Neural progenitor cell (in vitro differentiated cells): ENCODE measurements around the gene TMCC3. TPM values are rescaled to one million over a fixed set of nuclear protein-coding genes. Genes with fewer than 3 reads are reported as not detected.

Source experiments
- DNase-seq: peaks from one replicate; pipeline ENCODE4 v3.0.0-alpha.2; 2016; ENCODE audit warnings: low spot score
- H2AFZ ChIP-seq: fragments of 200-600 bp; sonication (generic); replicated peaks from 2 replicates; pipeline ENCODE4 v1.6.1; 2016; ENCODE audit warnings: antibody characterized with exemption
- H3F3A ChIP-seq: fragments of 200-600 bp; sonication (generic); 2 replicates; pipeline ENCODE4 v1.6.1; 2016; ENCODE audit warnings: antibody characterized with exemption, low read depth
- H3K27ac ChIP-seq: fragments of 200-600 bp; sonication (generic); 2 replicates; pipeline ENCODE4 v1.5.1; 2016; ENCODE audit warnings: mild to moderate bottlenecking
- H3K27me3 ChIP-seq: fragments of 200-600 bp; sonication (generic); 2 replicates; pipeline ENCODE4 v1.6.1; 2016; ENCODE audit warnings: mild to moderate bottlenecking, moderate library complexity
- H3K36me3 ChIP-seq: fragments of 200-600 bp; sonication (generic); 2 replicates; pipeline ENCODE4 v1.5.1; 2016
- H3K4me1 ChIP-seq: fragments of 200-600 bp; sonication (generic); 2 replicates; pipeline ENCODE4 v1.6.1; 2016; ENCODE audit warnings: mixed run types
- H3K4me2 ChIP-seq: fragments of 200-600 bp; sonication (generic); 2 replicates; pipeline ENCODE4 v1.6.1; 2016
- H3K4me3 ChIP-seq: fragments of 200-600 bp; sonication (generic); 2 replicates; pipeline ENCODE4 v1.5.1; 2016
- H3K79me2 ChIP-seq: fragments of 200-600 bp; sonication (generic); 2 replicates; pipeline ENCODE4 v1.6.1; 2016; ENCODE audit warnings: low read depth
- H3K9ac ChIP-seq: fragments of 200-600 bp; sonication (generic); 2 replicates; pipeline ENCODE4 v1.6.1; 2016
- H3K9me3 ChIP-seq: fragments of 200-600 bp; sonication (generic); 2 replicates; pipeline ENCODE4 v1.5.1; 2016; ENCODE audit warnings: low read depth
- H4K20me1 ChIP-seq: fragments of 200-600 bp; sonication (generic); 2 replicates; pipeline ENCODE4 v1.6.1; 2016; ENCODE audit warnings: low read depth
- H3K27ac Mint-ChIP-seq: 3 replicates; pipeline ENCODE4 v1.8.0; 2021; ENCODE audit warnings: mixed read lengths
- H3K27me3 Mint-ChIP-seq: 2 replicates; pipeline ENCODE4 v1.8.0; 2022; ENCODE audit warnings: low read depth, mild to moderate bottlenecking, inconsistent platforms, moderate library complexity, mixed read lengths; ENCODE audit not compliant: insufficient read depth
- H3K36me3 Mint-ChIP-seq: 3 replicates; pipeline ENCODE4 v1.8.0; 2021; ENCODE audit warnings: mixed read lengths
- H3K4me1 Mint-ChIP-seq: 3 replicates; pipeline ENCODE4 v1.8.0; 2021; ENCODE audit warnings: mixed read lengths
- H3K4me3 Mint-ChIP-seq: 3 replicates; pipeline ENCODE4 v1.8.0; 2021; ENCODE audit warnings: mild to moderate bottlenecking, moderate library complexity, mixed read lengths
- H3K9me3 Mint-ChIP-seq: 3 replicates; pipeline ENCODE4 v1.8.0; 2020; ENCODE audit warnings: mixed read lengths
- CTCF ChIP-seq: fragments of 200-600 bp; sonication (generic); IDR thresholded peaks from 2 replicates; pipeline ENCODE4 v1.5.1; 2017; ENCODE audit warnings: antibody characterized with exemption, mild to moderate bottlenecking
- EZH2 ChIP-seq: fragments of 200-600 bp; sonication (generic); IDR thresholded peaks from 2 replicates; pipeline ENCODE4 v1.6.1; 2017; ENCODE audit warnings: antibody characterized with exemption, mild to moderate bottlenecking, moderate library complexity
- EZH2phosphoT487 ChIP-seq: fragments of 200-600 bp; sonication (generic); IDR thresholded peaks from 2 replicates; pipeline ENCODE4 v1.6.1; 2017; ENCODE audit warnings: antibody characterized with exemption
- total RNA-seq: library from RNA; depleted of rRNA; stranded (reverse); fragments of >200 nt; gene quantifications from 2 replicates; pipeline ENCODE4 v1.2.3, GENCODE V29; 2015; ENCODE audit warnings: low replicate concordance

Gene TMCC3
- total RNA-seq, 1 donor from 2014 or later = 9.5 TPM

GRCh38 chr12:94686834-94687628 lies 36.7 kb upstream of the TMCC3 start:
- Histone ChIP-seq H2AFZ (no peak overlapping the region), H3K9ac (no peak overlapping the region), H3K27me3 (no peaks in the 10 kb centered on the region), H3K9me3 (no peaks in the 10 kb centered on the region), H3K4me3 (no peak overlapping the region), H3K4me1 (peaks cover 6% of the 10 kb centered on the region), H4K20me1 (no peaks in the 10 kb centered on the region), H3K79me2 (no peaks in the 10 kb centered on the region), H3K36me3 (no peaks in the 10 kb centered on the region), H3F3A (no peaks in the 10 kb centered on the region), H3K27ac (no peak overlapping the region), H3K4me2 (no peak overlapping the region)
- no peak for TF ChIP-seq CTCF
- TF ChIP-seq EZH2phosphoT487 = no peak
- no peak for TF ChIP-seq EZH2
- Mint-ChIP-seq H3K9me3 (no peaks in the 10 kb centered on the region), H3K36me3 (no peaks in the 10 kb centered on the region), H3K27me3 (peaks cover 10% of the 10 kb centered on the region), H3K4me1 (no peaks in the 10 kb centered on the region), H3K4me3 (no peak overlapping the region), H3K27ac (no peak overlapping the region)
- no peak for DNase-seq

GRCh38 chr12:94684416-94685142 lies 34.2 kb upstream of the TMCC3 start:
- DNase-seq = no peak
- H3K9me3 Mint-ChIP-seq = peaks cover 3% of the 10 kb centered on the region
- H3K27ac ChIP-seq = no peak overlapping the region

GRCh38 chr12:94679554-94680195 lies 29.3 kb upstream of the TMCC3 start:
- Mint-ChIP-seq H3K27me3 (peaks cover 10% of the 10 kb centered on the region), H3K9me3 (peaks cover 3% of the 10 kb centered on the region), H3K4me3 (no peak overlapping the region), H3K27ac (no peak overlapping the region), H3K4me1 (peaks cover 7% of the 10 kb centered on the region), H3K36me3 (no peaks in the 10 kb centered on the region)
- no peaks in the 10 kb centered on the region for H3K36me3 ChIP-seq
- no peak overlapping the region for H3K9ac ChIP-seq
- no peaks in the 10 kb centered on the region for H3K9me3 ChIP-seq
- H3K4me3 ChIP-seq = no peak overlapping the region
- no peak overlapping the region for H3K4me2 ChIP-seq
- no peak for DNase-seq
- no peak overlapping the region for H2AFZ ChIP-seq
- no peaks in the 10 kb centered on the region for H4K20me1 ChIP-seq
- H3K79me2 ChIP-seq = no peaks in the 10 kb centered on the region
- H3K4me1 ChIP-seq = no peaks in the 10 kb centered on the region
- H3F3A ChIP-seq = no peaks in the 10 kb centered on the region
- no peak for TF ChIP-seq EZH2phosphoT487
- TF ChIP-seq CTCF = no peak
- no peak for TF ChIP-seq EZH2
- no peak overlapping the region for H3K27ac ChIP-seq
- no peaks in the 10 kb centered on the region for H3K27me3 ChIP-seq

More at GRCh38 chr12:94684416-94685142, 34.2 kb upstream of the TMCC3 start:
- Mint-ChIP-seq H3K4me1 (no peaks in the 10 kb centered on the region), H3K36me3 (no peaks in the 10 kb centered on the region), H3K4me3 (no peak overlapping the region), H3K27me3 (peaks cover 13% of the 10 kb centered on the region), H3K27ac (no peak overlapping the region)
- Histone ChIP-seq H3K4me1 (no peaks in the 10 kb centered on the region), H3K27me3 (no peaks in the 10 kb centered on the region), H3K79me2 (no peaks in the 10 kb centered on the region), H3K4me2 (no peak overlapping the region), H3K9me3 (no peaks in the 10 kb centered on the region), H3F3A (no peaks in the 10 kb centered on the region), H3K9ac (no peak overlapping the region), H3K36me3 (no peaks in the 10 kb centered on the region), H4K20me1 (no peaks in the 10 kb centered on the region), H3K4me3 (no peak overlapping the region), H2AFZ (no peak overlapping the region)
- TF ChIP-seq CTCF (no peak), EZH2 (no peak)
